Measurements from ENCODE around the gene MAN1A1.
A peak's percentile ranks its signal among the peaks of the same experiment; 100 is the strongest.

The MAN1A1 gene

DNA sequence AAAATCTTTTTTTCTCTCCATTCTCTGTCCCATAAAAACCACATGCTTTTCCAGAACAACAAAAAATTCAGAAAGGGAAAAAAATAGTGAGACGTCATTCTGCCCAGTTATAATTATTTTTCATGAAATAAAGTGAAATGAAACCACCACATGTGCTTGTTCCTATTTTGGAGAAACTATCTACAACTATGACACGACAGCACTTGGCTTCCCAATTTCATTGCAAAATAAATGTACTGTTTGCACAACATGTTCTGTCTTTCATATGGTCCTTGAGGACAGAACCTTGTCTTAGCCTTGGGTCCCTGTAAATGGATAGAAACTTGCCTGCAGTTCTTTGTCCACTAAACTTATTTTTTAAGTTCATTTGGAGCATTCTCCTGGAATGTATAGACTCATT, 5.6 kb upstream of the MAN1A1 start:
- Histone ChIP-seq H3K4me3 (ENCODE audit: low read length) (no peak overlapping the region), H3K4me1 (ENCODE audit: control insufficient read depth, insufficient read depth, low read length) (no peaks in the 10 kb centered on the region), H3K36me3 (ENCODE audit: control insufficient read depth, insufficient read depth, low read length) (no peaks in the 10 kb centered on the region), H3K27me3 (ENCODE audit: control insufficient read depth, insufficient read depth, low read length) (no peaks in the 10 kb centered on the region), H3K9ac (ENCODE audit: low read length) (no peak overlapping the region), H3K9me3 (ENCODE audit: control insufficient read depth, low read length) (no peaks in the 10 kb centered on the region)

DNA sequence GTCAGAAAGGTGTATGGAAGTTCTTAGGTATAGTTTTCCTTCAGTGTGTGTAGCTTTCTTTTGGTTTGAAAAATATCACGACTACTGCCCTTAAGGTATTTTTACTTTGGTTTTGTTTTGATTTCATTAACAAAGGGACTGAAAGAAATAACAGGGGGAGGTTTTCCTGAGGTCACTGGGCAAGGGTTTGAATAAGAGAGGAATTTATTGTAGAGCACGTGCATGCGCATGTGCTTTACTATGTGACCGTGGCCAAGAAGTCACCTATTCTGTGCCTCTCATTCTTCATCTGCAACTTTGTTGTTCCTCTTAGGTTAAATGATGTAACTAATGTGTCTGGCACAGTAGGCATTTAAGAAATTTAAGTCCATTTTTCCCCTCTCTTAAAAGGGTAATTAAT, 4.1 kb upstream of the MAN1A1 start:
- no peak overlapping the region for H3K9ac ChIP-seq (ENCODE audit: low read length)
- H3K4me1 ChIP-seq (ENCODE audit: control insufficient read depth, insufficient read depth, low read length): no peaks in the 10 kb centered on the region
- H3K9me3 ChIP-seq (ENCODE audit: control insufficient read depth, low read length): no peaks in the 10 kb centered on the region
- H3K4me3 ChIP-seq (ENCODE audit: low read length): no peak overlapping the region
- H3K27me3 ChIP-seq (ENCODE audit: control insufficient read depth, insufficient read depth, low read length): no peaks in the 10 kb centered on the region
- H3K36me3 ChIP-seq (ENCODE audit: control insufficient read depth, insufficient read depth, low read length): no peaks in the 10 kb centered on the region

DNA sequence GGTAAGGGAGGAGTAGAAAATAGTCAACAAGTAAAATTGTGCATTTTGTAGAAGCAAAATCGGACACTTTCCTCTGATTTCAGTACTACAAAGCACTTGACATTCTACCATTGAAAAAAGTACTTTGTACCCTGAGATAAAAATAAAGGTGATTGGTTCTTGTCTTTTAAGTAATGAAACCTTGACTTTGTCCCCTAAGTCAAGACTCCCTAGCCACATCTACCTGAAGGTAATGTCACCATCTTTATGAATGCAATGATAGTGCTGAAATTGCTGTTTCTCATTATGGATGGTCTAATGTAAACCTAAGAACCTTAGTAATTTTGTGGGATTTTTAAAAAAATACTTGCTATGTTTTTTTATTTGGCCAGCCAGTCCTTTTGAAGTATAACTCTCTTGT, 2.4 kb upstream of the MAN1A1 start:
- H3K9ac ChIP-seq (ENCODE audit: low read length): no peak overlapping the region

GRCh38 chr6:119350952-119351372, 1.4 kb upstream of the MAN1A1 start:
- H3K4me1 ChIP-seq (ENCODE audit: control insufficient read depth, insufficient read depth, low read length): peaks cover 7% of the 10 kb centered on the region
- no peaks in the 10 kb centered on the region for H3K36me3 ChIP-seq (ENCODE audit: control insufficient read depth, insufficient read depth, low read length)
- H3K27me3 ChIP-seq (ENCODE audit: control insufficient read depth, insufficient read depth, low read length): no peaks in the 10 kb centered on the region
- H3K9ac ChIP-seq (ENCODE audit: low read length): peak overlapping the region; percentile 79
- no peaks in the 10 kb centered on the region for H3K9me3 ChIP-seq (ENCODE audit: control insufficient read depth, low read length)
- H3K4me3 ChIP-seq (ENCODE audit: low read length): no peak overlapping the region

More for the DNA sequence above, 2.4 kb upstream of the MAN1A1 start:
- Histone ChIP-seq H3K4me1 (ENCODE audit: control insufficient read depth, insufficient read depth, low read length) (no peaks in the 10 kb centered on the region), H3K27me3 (ENCODE audit: control insufficient read depth, insufficient read depth, low read length) (no peaks in the 10 kb centered on the region), H3K36me3 (ENCODE audit: control insufficient read depth, insufficient read depth, low read length) (no peaks in the 10 kb centered on the region), H3K9me3 (ENCODE audit: control insufficient read depth, low read length) (no peaks in the 10 kb centered on the region), H3K4me3 (ENCODE audit: low read length) (no peak overlapping the region)

- peaks cover 7% of the 10 kb centered on the region for H3K4me1 ChIP-seq (ENCODE audit: control insufficient read depth, insufficient read depth, low read length)
- no peaks in the 10 kb centered on the region for H3K27me3 ChIP-seq (ENCODE audit: control insufficient read depth, insufficient read depth, low read length)
Observed at GRCh38 chr6:119350202-119350951, 816 bp upstream of the MAN1A1 start.

GRCh38 chr6:119348748-119349360, 707 bp downstream of the MAN1A1 start:
- peaks cover 7% of the 10 kb centered on the region for H3K4me1 ChIP-seq (ENCODE audit: control insufficient read depth, insufficient read depth, low read length)
- peak overlapping the region; percentile 79 for H3K9ac ChIP-seq (ENCODE audit: low read length)

More at GRCh38 chr6:119350202-119350951, 816 bp upstream of the MAN1A1 start:
- no peaks in the 10 kb centered on the region for H3K9me3 ChIP-seq (ENCODE audit: control insufficient read depth, low read length)
- no peaks in the 10 kb centered on the region for H3K36me3 ChIP-seq (ENCODE audit: control insufficient read depth, insufficient read depth, low read length)
- peak overlapping the region; percentile 74 for H3K4me3 ChIP-seq (ENCODE audit: low read length)
- peak overlapping the region; percentile 79 for H3K9ac ChIP-seq (ENCODE audit: low read length)

DNA sequence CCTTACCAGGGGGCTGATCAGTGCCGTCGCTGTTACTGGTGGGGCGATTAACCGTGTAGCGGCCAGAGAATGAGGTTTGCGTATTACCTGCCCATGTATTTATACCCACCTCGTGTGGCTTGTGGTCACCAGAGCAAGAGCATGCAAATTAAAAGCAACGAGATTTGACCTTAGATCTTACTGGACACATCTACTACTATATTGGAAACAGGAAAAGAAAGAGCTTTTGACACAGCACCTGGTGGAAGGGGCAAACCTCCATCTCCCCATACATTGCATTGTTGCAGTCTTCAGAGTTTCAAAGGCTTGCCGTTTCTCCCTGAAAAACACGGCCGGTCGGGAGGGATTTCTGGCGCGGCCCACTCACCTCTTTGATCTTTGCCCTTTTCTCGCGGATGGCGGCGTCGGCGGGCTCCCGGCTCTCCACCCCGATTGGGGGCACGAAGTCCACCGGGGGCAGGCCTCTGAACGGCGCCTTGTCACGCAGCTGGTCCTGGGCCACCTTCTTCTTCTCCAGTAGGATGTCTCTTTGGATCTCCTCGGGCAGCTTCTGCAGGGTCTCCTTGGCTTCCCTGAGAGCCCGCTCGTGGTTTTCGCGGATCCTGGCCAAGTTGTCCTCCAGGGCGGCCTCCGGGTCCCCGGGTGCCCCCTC, 1.3 kb downstream of the MAN1A1 start:
- H3K4me3 ChIP-seq (ENCODE audit: low read length): peak overlapping the region; percentile 74
- peak overlapping the region; percentile 79 for H3K9ac ChIP-seq (ENCODE audit: low read length)
- no peaks in the 10 kb centered on the region for H3K36me3 ChIP-seq (ENCODE audit: control insufficient read depth, insufficient read depth, low read length)
- no peaks in the 10 kb centered on the region for H3K27me3 ChIP-seq (ENCODE audit: control insufficient read depth, insufficient read depth, low read length)
- H3K9me3 ChIP-seq (ENCODE audit: control insufficient read depth, low read length): no peaks in the 10 kb centered on the region
- H3K4me1 ChIP-seq (ENCODE audit: control insufficient read depth, insufficient read depth, low read length): peaks cover 7% of the 10 kb centered on the region

More at GRCh38 chr6:119348748-119349360, 707 bp downstream of the MAN1A1 start:
- peak overlapping the region; percentile 74 for H3K4me3 ChIP-seq (ENCODE audit: low read length)
- H3K27me3 ChIP-seq (ENCODE audit: control insufficient read depth, insufficient read depth, low read length): no peaks in the 10 kb centered on the region
- H3K9me3 ChIP-seq (ENCODE audit: control insufficient read depth, low read length): no peaks in the 10 kb centered on the region
- H3K36me3 ChIP-seq (ENCODE audit: control insufficient read depth, insufficient read depth, low read length): no peaks in the 10 kb centered on the region

- H3K36me3 ChIP-seq (ENCODE audit: control insufficient read depth, insufficient read depth, low read length): no peaks in the 10 kb centered on the region
- H3K9me3 ChIP-seq (ENCODE audit: control insufficient read depth, low read length): no peaks in the 10 kb centered on the region
- peak overlapping the region; percentile 79 for H3K9ac ChIP-seq (ENCODE audit: low read length)
- H3K4me1 ChIP-seq (ENCODE audit: control insufficient read depth, insufficient read depth, low read length): peaks cover 7% of the 10 kb centered on the region
- H3K27me3 ChIP-seq (ENCODE audit: control insufficient read depth, insufficient read depth, low read length): no peaks in the 10 kb centered on the region
- H3K4me3 ChIP-seq (ENCODE audit: low read length): peak overlapping the region; percentile 74
Observed at GRCh38 chr6:119347466-119348095, 2.0 kb downstream of the MAN1A1 start.

DNA sequence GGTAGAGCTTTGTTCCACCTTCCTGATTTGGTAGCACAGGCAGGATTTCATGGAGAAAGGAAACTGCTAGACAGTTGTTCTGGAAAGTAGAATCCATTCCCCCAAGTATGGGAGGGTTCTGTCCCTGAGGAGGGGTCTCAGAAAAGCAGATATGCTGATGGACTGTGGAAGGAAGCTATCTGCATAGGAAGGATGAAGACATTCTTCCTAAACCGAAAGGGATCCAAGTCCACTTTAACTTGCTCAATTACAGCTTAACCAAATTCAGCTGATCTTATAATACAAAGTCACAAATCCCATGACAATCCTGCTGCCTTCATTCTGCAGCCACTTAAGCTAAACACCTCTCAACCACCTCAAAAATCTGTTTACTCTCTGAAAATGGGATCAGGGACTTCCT, 2.6 kb downstream of the MAN1A1 start:
- Histone ChIP-seq H3K36me3 (ENCODE audit: control insufficient read depth, insufficient read depth, low read length) (no peaks in the 10 kb centered on the region), H3K9ac (ENCODE audit: low read length) (no peak overlapping the region), H3K4me1 (ENCODE audit: control insufficient read depth, insufficient read depth, low read length) (peaks cover 7% of the 10 kb centered on the region), H3K27me3 (ENCODE audit: control insufficient read depth, insufficient read depth, low read length) (no peaks in the 10 kb centered on the region), H3K4me3 (ENCODE audit: low read length) (no peak overlapping the region), H3K9me3 (ENCODE audit: control insufficient read depth, low read length) (no peaks in the 10 kb centered on the region)

DNA sequence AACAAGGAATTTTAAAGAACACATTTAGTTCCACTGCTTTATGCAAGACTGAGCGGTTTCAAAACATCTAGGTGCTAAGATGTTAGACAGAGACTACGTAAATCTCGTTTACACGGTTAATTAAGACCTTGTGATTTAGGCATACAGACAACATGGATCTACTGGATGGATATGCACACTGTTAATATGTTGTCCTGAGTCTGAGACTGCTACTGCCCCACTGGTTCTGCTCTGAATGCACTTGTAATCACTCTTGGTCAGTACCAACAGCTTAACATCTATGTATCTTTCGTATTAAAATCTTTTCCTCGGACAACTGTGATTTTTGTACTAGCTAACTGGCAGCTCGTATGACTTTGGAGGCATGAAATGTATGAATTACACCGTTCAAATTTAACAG, 3.1 kb downstream of the MAN1A1 start:
- no peaks in the 10 kb centered on the region for H3K27me3 ChIP-seq (ENCODE audit: control insufficient read depth, insufficient read depth, low read length)
- no peak overlapping the region for H3K9ac ChIP-seq (ENCODE audit: low read length)
- peaks cover 7% of the 10 kb centered on the region for H3K4me1 ChIP-seq (ENCODE audit: control insufficient read depth, insufficient read depth, low read length)
- H3K36me3 ChIP-seq (ENCODE audit: control insufficient read depth, insufficient read depth, low read length): no peaks in the 10 kb centered on the region
- no peaks in the 10 kb centered on the region for H3K9me3 ChIP-seq (ENCODE audit: control insufficient read depth, low read length)
- no peak overlapping the region for H3K4me3 ChIP-seq (ENCODE audit: low read length)

DNA sequence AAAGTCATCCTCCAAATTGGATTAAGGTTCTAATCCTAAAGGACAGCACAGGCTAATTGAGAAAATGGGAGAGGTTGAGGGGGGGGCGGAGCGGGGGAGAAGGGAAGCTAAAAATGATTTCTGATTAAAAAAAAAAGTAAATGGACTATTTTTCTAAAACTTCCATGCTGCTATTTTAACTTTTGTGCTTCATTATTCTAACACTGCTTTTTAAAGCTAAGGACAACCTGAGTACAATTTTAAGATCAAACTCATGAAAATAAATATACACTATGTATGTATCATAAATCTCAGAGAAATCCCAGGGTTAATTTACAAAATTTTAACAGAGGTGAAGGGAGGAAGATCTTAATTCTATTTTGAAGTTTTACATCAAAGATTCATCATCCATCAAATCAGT, 4.4 kb downstream of the MAN1A1 start:
- H3K9ac ChIP-seq (ENCODE audit: low read length): no peak overlapping the region
- H3K4me1 ChIP-seq (ENCODE audit: control insufficient read depth, insufficient read depth, low read length): peaks cover 14% of the 10 kb centered on the region
- no peaks in the 10 kb centered on the region for H3K27me3 ChIP-seq (ENCODE audit: control insufficient read depth, insufficient read depth, low read length)
- H3K9me3 ChIP-seq (ENCODE audit: control insufficient read depth, low read length): no peaks in the 10 kb centered on the region
- no peak overlapping the region for H3K4me3 ChIP-seq (ENCODE audit: low read length)
- H3K36me3 ChIP-seq (ENCODE audit: control insufficient read depth, insufficient read depth, low read length): no peaks in the 10 kb centered on the region

GRCh38 chr6:119344306-119344705, 5.3 kb downstream of the MAN1A1 start:
- Histone ChIP-seq H3K36me3 (ENCODE audit: control insufficient read depth, insufficient read depth, low read length) (no peaks in the 10 kb centered on the region), H3K4me3 (ENCODE audit: low read length) (no peak overlapping the region), H3K4me1 (ENCODE audit: control insufficient read depth, insufficient read depth, low read length) (peaks cover 14% of the 10 kb centered on the region), H3K27me3 (ENCODE audit: control insufficient read depth, insufficient read depth, low read length) (no peaks in the 10 kb centered on the region), H3K9me3 (ENCODE audit: control insufficient read depth, low read length) (no peaks in the 10 kb centered on the region), H3K9ac (ENCODE audit: low read length) (no peak overlapping the region)

All from mucosa of stomach (tissue), 1 donor.